WERI-Rb-1 (cell line): ENCODE data around the gene TTC23L.

Source experiments
- DNase-seq: peaks from one replicate; pipeline ENCODE4 v3.0.0-alpha.2; 2020
- H3K27ac ChIP-seq: fragments of 250-450 bp; sonication (Bioruptor Pico); 2 replicates; pipeline ENCODE4 v1.5.1; 2020; ENCODE audit warnings: mild to moderate bottlenecking, moderate library complexity
- H3K27me3 ChIP-seq: fragments of 250-450 bp; sonication (Bioruptor Pico); 2 replicates; pipeline ENCODE4 v1.5.1; 2021; ENCODE audit warnings: mild to moderate bottlenecking, low read depth, moderate library complexity; ENCODE audit not compliant: insufficient read depth, severe bottlenecking
- H3K36me3 ChIP-seq: fragments of 250-450 bp; sonication (Bioruptor Pico); 2 replicates; pipeline ENCODE4 v1.5.1; 2020; ENCODE audit warnings: mild to moderate bottlenecking, moderate library complexity
- H3K4me3 ChIP-seq: 2 replicates; pipeline ENCODE4 v1.5.1; 2011; ENCODE audit warnings: low read depth, mild to moderate bottlenecking, control low read depth, low read length
- H3K9me3 ChIP-seq: fragments of 250-450 bp; sonication (Bioruptor Pico); 2 replicates; pipeline ENCODE4 v1.5.1; 2021; ENCODE audit warnings: mild to moderate bottlenecking, moderate library complexity; ENCODE audit not compliant: severe bottlenecking
- TF ChIP-seq, protein P1 (sequence below): IDR thresholded peaks from 2 replicates; pipeline ENCODE4 v1.5.1; 2011; ENCODE audit warnings: low read depth, mild to moderate bottlenecking, control low read depth, inconsistent platforms, low read length

Gene TTC23L

DNA sequence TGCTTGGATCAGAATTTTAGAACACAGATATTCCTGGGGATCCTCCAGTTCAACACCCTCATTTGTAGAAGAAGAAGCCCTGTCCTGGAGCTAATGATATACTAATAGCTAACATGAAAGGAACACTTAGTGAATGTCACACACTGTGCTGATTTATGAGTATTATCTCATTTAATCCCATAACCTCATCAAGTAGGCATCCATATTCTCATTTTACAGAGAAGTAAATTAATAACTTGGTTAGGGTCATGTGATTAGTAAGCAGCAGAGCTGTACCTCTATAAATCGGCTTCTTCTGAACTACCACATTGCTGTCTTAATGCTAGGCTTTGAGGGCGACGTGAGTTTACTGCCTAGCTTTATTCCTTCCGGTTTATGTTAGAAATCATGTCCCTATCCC is 6.0 kb downstream of the TTC23L start:
- no peak overlapping the region for H3K4me3 ChIP-seq
- 0 out of 2 replicates have a peak overlapping the region, but pooled peaks have one; percentile 39 for H3K27ac ChIP-seq
- TF ChIP-seq, protein P1, sequence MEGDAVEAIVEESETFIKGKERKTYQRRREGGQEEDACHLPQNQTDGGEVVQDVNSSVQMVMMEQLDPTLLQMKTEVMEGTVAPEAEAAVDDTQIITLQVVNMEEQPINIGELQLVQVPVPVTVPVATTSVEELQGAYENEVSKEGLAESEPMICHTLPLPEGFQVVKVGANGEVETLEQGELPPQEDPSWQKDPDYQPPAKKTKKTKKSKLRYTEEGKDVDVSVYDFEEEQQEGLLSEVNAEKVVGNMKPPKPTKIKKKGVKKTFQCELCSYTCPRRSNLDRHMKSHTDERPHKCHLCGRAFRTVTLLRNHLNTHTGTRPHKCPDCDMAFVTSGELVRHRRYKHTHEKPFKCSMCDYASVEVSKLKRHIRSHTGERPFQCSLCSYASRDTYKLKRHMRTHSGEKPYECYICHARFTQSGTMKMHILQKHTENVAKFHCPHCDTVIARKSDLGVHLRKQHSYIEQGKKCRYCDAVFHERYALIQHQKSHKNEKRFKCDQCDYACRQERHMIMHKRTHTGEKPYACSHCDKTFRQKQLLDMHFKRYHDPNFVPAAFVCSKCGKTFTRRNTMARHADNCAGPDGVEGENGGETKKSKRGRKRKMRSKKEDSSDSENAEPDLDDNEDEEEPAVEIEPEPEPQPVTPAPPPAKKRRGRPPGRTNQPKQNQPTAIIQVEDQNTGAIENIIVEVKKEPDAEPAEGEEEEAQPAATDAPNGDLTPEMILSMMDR, result no peak
- no peaks in the 10 kb centered on the region for H3K27me3 ChIP-seq
- H3K36me3 ChIP-seq, result no peaks in the 10 kb centered on the region
- no peaks in the 10 kb centered on the region for H3K9me3 ChIP-seq
- no peak for DNase-seq

DNA sequence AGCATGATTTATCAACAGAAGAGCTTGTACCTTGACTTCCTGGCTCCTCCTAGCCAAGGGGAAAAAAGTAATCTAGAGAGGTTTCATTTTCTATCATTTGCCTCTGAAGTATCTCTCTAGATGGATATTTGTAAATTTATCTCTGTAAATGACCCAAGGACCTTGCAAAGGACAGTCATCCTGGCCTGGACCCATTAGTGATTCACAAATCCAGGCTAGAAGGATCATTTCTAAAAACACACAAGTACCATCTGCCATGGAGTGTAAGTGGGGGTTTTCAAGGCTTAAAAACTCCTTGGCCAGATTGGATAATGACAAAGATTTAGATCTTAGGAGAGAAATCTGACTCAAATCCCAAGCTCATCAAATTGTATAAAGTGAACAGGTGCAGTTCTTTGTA is 8.1 kb downstream of the TTC23L start:
- Histone ChIP-seq H3K27me3 (no peaks in the 10 kb centered on the region), H3K27ac (peak overlapping the region; percentile 71), H3K9me3 (no peaks in the 10 kb centered on the region), H3K4me3 (no peak overlapping the region), H3K36me3 (no peaks in the 10 kb centered on the region)
- TF ChIP-seq, protein P1, result no peak
- DNase-seq, result peak; percentile 58

DNA sequence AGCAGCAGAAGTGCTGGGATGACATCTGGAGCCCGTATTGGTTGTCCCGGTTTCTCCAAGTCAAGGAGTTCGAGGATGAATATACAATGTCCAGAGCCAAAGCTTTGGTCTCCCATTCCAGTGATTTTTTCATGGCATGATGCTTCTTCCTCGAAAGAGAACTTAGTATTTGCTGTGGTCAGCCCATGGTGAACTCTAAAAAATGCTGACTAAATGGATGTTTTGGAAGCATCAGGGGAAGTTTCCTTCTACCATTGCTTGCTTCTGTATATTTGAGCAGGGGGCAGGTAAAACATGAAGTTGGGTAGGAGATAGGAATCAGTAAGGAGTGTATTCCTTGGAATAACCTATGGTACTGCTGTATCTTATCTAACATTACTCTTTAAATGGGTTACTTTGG is 8.6 kb downstream of the TTC23L start:
- H3K9me3 ChIP-seq, result no peaks in the 10 kb centered on the region
- H3K4me3 ChIP-seq, result no peak overlapping the region
- no peak overlapping the region; the same call in 1 of the 2 replicates for H3K27ac ChIP-seq
- H3K27me3 ChIP-seq, result no peaks in the 10 kb centered on the region
- H3K36me3 ChIP-seq, result no peaks in the 10 kb centered on the region
- no peak for DNase-seq
- TF ChIP-seq, protein P1, result no peak

DNA sequence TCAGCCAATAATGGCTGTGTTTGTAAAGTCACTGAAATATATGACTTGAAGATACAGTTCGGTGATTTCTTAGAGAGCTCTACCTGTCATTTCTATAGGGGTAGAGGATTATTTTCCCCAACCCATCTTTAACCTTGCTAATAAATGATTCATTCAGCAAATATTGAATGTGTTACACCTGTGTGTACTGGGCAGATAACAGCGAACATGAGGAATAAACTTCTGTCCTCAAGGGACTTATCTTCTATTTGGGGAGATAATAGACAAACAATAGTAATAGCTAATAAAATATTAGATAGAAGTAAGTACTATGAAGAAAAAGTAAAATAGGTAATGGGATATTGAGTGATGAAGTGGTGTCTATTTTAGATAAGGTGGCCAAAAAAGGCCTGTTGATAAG is 9.3 kb downstream of the TTC23L start:
- Histone ChIP-seq H3K9me3 (peaks cover 3% of the 10 kb centered on the region), H3K36me3 (no peaks in the 10 kb centered on the region), H3K27ac (no peak overlapping the region), H3K4me3 (no peak overlapping the region), H3K27me3 (no peaks in the 10 kb centered on the region)
- DNase-seq, result no peak
- TF ChIP-seq, protein P1, result no peak

DNA sequence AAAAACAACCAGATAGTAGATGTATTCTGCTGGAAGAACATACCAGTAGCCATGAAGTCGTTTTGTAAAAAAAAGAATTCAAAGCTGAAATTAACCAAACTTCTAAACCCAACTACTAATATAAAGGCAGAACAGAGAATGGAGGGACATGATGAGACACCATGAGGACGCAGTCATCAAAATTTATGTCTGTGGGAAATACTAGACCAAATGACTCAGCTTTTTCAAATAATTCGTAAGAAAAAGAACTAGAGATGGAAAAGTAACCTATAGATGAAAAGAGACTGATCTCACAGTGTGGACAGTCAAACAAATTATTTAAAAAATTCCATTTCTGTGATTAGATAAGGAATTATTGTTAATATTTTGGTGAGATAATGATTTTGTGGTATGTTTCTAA is 10.3 kb downstream of the TTC23L start:
- Histone ChIP-seq H3K9me3 (peaks cover 4% of the 10 kb centered on the region), H3K27me3 (no peaks in the 10 kb centered on the region), H3K36me3 (no peaks in the 10 kb centered on the region), H3K27ac (no peak overlapping the region), H3K4me3 (no peak overlapping the region)
- TF ChIP-seq, protein P1, result no peak
- no peak for DNase-seq

DNA sequence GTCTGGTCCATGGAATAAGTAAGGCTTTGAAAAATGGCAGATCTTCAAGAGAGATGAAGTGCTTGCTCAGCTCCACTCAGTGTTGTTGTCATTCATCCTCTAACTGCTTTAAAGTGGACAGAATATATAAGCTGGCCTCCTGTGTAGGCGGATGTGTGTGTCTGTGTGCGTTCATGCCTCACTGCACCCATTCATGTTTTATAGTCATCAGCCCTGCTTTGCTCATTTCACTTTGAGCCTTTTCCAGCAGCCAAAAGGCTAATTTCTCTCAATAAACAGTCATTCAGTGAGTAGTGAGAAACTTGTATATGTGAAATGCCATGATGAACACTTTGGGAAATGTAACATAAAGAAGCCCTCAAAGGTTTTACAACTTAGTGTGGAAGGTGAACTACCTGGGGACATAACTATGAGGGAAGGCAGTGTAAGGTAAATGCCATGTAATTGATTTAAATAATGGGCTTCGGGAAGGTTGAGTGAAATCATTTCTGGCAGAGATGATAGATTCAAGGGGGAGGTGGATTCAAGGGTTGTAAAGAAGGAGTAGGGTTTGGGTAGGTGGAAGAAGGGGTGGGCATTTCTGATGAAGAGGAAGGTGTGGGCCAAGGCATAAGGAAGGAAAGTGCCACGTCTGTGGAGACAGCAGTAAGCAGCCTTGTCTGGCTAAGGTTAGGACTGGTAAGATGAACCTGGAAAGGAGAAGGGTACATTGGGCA is 15.7 kb downstream of the TTC23L start:
- DNase-seq, result no peak
- Histone ChIP-seq H3K4me3 (no peak overlapping the region), H3K9me3 (peaks cover 4% of the 10 kb centered on the region), H3K27me3 (no peaks in the 10 kb centered on the region), H3K27ac (no peak overlapping the region), H3K36me3 (no peaks in the 10 kb centered on the region)
- TF ChIP-seq, protein P1, result no peak
